CD14-positive monocyte (primary cell): Measurements from ENCODE around the gene METTL17. TPM values are rescaled to one million over a fixed set of nuclear protein-coding genes. Genes with fewer than 3 reads are reported as not detected.
A peak's percentile ranks its signal among the peaks of the same experiment; 100 is the strongest.

Experiments
- DNase-seq, 3 donors: peaks; one replicate each; pipeline ENCODE4 v3.0.0-alpha.2; 2011 to 2022
- H2AFZ ChIP-seq: 2 replicates; pipeline ENCODE4 v1.6.0; 2012; ENCODE audit warnings: mild to moderate bottlenecking, low read depth, low read length, inconsistent platforms; ENCODE audit not compliant: insufficient read depth, poor library complexity, severe bottlenecking
- H3K27ac ChIP-seq, 2 donors: 1 replicate in 1 of 2; 2 replicates in 1 of 2; pipeline ENCODE4 v1.5.1; 2012 to 2013; ENCODE audit warnings: low read length in 2 of 2, control low read depth in 1 of 2, inconsistent platforms in 1 of 2, low read depth in 1 of 2, mild to moderate bottlenecking in 1 of 2
- H3K27me3 ChIP-seq, 2 donors: one replicate each; pipeline versions ENCODE4 v1.6.0 to v1.6.1; 2011 to 2013; ENCODE audit warnings: low read length in 2 of 2; ENCODE audit not compliant: control insufficient read depth in 2 of 2, insufficient read depth in 2 of 2
- H3K36me3 ChIP-seq, 2 donors: replicated peaks in 1 of 2; 1 replicate in 1 of 2; 2 replicates in 1 of 2; pipeline versions ENCODE4 v1.5.1 to v1.6.1; 2012 to 2013; ENCODE audit warnings: low read length in 2 of 2, control low read depth in 1 of 2, inconsistent platforms in 1 of 2, mild to moderate bottlenecking in 1 of 2; ENCODE audit not compliant: insufficient read depth in 2 of 2, control insufficient read depth in 1 of 2
- H3K4me1 ChIP-seq, 2 donors: 1 replicate in 1 of 2; 2 replicates in 1 of 2; pipeline versions ENCODE4 v1.5.1 to v1.6.1; 2012 to 2013; ENCODE audit warnings: low read length in 2 of 2, control low read depth in 1 of 2, inconsistent platforms in 1 of 2, mild to moderate bottlenecking in 1 of 2, moderate library complexity in 1 of 2; ENCODE audit not compliant: insufficient read depth in 2 of 2, control insufficient read depth in 1 of 2
- H3K4me2 ChIP-seq: replicated peaks from 2 replicates; pipeline ENCODE3; 2012; ENCODE audit warnings: low read length, moderate library complexity, mild to moderate bottlenecking; ENCODE audit not compliant: poor library complexity, severe bottlenecking; ENCODE audit errors: extremely low read depth
- H3K4me3 ChIP-seq, 3 experiments: fragments of 200-600 bp in 1 of 3; sonication (generic) in 1 of 3; replicated peaks in 1 of 3; 1 replicate in 2 of 3; 2 replicates in 1 of 3; pipeline ENCODE4 v1.5.1; 2011 to 2013; ENCODE audit warnings: low read length in 3 of 3, mild to moderate bottlenecking in 3 of 3, control low read depth in 2 of 3, low read depth in 2 of 3, inconsistent platforms in 1 of 3, moderate library complexity in 1 of 3
- H3K79me2 ChIP-seq: 2 replicates; pipeline ENCODE4 v1.6.0; 2012; ENCODE audit warnings: mild to moderate bottlenecking, control low read depth, inconsistent platforms, low read length, moderate library complexity; ENCODE audit not compliant: insufficient read depth
- H3K9ac ChIP-seq: 2 replicates; pipeline ENCODE4 v1.6.0; 2017; ENCODE audit warnings: low read length, mild to moderate bottlenecking; ENCODE audit not compliant: insufficient read depth, poor library complexity, severe bottlenecking
- H3K9me3 ChIP-seq, 2 donors: replicated peaks in 1 of 2; 1 replicate in 1 of 2; 2 replicates in 1 of 2; pipeline versions ENCODE4 v1.5.1 to v1.6.1; 2012 to 2013; ENCODE audit warnings: low read length in 2 of 2, control low read depth in 1 of 2; ENCODE audit not compliant: control insufficient read depth in 1 of 2, insufficient read depth in 1 of 2
- H4K20me1 ChIP-seq: 2 replicates; pipeline ENCODE4 v1.6.0; 2012; ENCODE audit warnings: mild to moderate bottlenecking, low read length, control low read depth, moderate library complexity; ENCODE audit not compliant: insufficient read depth
- H3K27ac Mint-ChIP-seq, 7 donors: one replicate each; pipeline ENCODE4 v1.8.0; 2020; ENCODE audit warnings: mild to moderate bottlenecking in 7 of 7, mixed read lengths in 7 of 7, moderate library complexity in 6 of 7, inconsistent platforms in 2 of 7
- H3K27me3 Mint-ChIP-seq, 3 donors: one replicate each; pipeline ENCODE4 v1.8.0; 2021 to 2022; ENCODE audit warnings: low read depth in 3 of 3, mild to moderate bottlenecking in 3 of 3, mixed read lengths in 3 of 3, moderate library complexity in 3 of 3, inconsistent platforms in 1 of 3
- H3K36me3 Mint-ChIP-seq, 2 donors: one replicate each; pipeline ENCODE4 v1.8.0; 2020; ENCODE audit warnings: mixed read lengths in 2 of 2, inconsistent platforms in 1 of 2, mild to moderate bottlenecking in 1 of 2
- H3K4me1 Mint-ChIP-seq: one replicate; pipeline ENCODE4 v1.8.0; 2020; ENCODE audit warnings: mild to moderate bottlenecking, mixed read lengths
- H3K4me3 Mint-ChIP-seq, 2 donors: one replicate each; pipeline ENCODE4 v1.8.0; 2020; ENCODE audit warnings: mild to moderate bottlenecking in 2 of 2, mixed read lengths in 2 of 2, moderate library complexity in 1 of 2
- H3K9me3 Mint-ChIP-seq, 7 donors: one replicate each; pipeline ENCODE4 v1.8.0; 2020 to 2022; ENCODE audit warnings: mixed read lengths in 7 of 7, mild to moderate bottlenecking in 6 of 7, moderate library complexity in 6 of 7, inconsistent platforms in 2 of 7
- WGBS: methylation state at CpG from one replicate; pipeline ENCODE4 v1.1.5; 2013; ENCODE audit warnings: missing lambda C conversion rate; ENCODE audit not compliant: insufficient coverage; 5-methylcytosine and 5-hydroxymethylcytosine counted together
- intact Hi-C, 2 donors: fragments of 100-400 bp; cut with micrococcal nuclease; formaldehyde crosslinking; loops; one replicate each; pipeline versions ENCODE4 v1.15.0 to v1.15.1; 2023
- polyA plus RNA-seq, 3 donors: library from polyadenylated mRNA; depleted of rRNA in 1 of 3; unstranded in 2 of 3; stranded (reverse) in 1 of 3; fragments of 300-500 nt in 2 of 3; fragments of >200 nt in 1 of 3; fragmentation: Illumina TruSeq in 2 of 3; gene quantifications; 1 replicate in 2 of 3; 2 replicates in 1 of 3; pipeline ENCODE4 v1.2.3, GENCODE V29; 2012 to 2021
- TF ChIP-seq, protein P1 (sequence below): fragments of 200-600 bp; IDR thresholded peaks from one replicate; pipeline ENCODE4 v1.8.0; 2022; ENCODE audit warnings: antibody characterized with exemption, mild to moderate bottlenecking

The METTL17 gene
- polyA plus RNA-seq, 3 donors, result 20.1 to 137 (median 21.1) TPM

DNA sequence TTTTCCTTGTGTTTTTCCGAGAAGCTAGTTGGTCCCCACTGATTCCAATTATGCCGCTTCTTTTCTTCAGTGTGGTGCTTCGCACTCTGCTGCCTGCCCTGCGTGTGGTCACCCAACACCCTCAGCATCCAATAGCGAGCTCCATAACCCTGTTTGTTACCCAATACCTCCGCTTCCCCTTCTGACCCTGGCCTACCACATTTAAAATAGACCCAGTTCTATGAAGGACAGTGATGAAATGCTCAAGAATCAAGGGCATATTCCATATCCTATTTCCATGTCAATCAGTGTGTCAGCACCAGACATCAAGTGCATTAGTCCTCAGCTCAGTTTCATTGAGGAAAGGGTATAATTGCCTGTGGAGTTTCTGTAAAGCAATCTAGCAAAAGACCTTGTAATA, 25.5 kb downstream of the METTL17 start:
- TF ChIP-seq, protein P1, sequence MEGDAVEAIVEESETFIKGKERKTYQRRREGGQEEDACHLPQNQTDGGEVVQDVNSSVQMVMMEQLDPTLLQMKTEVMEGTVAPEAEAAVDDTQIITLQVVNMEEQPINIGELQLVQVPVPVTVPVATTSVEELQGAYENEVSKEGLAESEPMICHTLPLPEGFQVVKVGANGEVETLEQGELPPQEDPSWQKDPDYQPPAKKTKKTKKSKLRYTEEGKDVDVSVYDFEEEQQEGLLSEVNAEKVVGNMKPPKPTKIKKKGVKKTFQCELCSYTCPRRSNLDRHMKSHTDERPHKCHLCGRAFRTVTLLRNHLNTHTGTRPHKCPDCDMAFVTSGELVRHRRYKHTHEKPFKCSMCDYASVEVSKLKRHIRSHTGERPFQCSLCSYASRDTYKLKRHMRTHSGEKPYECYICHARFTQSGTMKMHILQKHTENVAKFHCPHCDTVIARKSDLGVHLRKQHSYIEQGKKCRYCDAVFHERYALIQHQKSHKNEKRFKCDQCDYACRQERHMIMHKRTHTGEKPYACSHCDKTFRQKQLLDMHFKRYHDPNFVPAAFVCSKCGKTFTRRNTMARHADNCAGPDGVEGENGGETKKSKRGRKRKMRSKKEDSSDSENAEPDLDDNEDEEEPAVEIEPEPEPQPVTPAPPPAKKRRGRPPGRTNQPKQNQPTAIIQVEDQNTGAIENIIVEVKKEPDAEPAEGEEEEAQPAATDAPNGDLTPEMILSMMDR, result no peak
- Mint-ChIP-seq H3K27me3 (peaks cover 14 to 19% (median 18%) of the 10 kb centered on the region in 3 donors), H3K9me3 (peaks cover 0 to 1% (median 0%) of the 10 kb centered on the region in 7 donors), H3K4me3 (no peak overlapping the region), H3K36me3 (no peaks in the 10 kb centered on the region), H3K27ac (peak overlapping the region in 6 of 7 donors; percentile 25 to 89 (median 60)), H3K4me1 (peaks cover 49% of the 10 kb centered on the region)
- intact Hi-C loops, result loop anchor here (2.0 to 10.0 kb wide), 4 partner anchors 42 to 92 kb away; partner anchors contain the start of gene RNASE8 (in 1 of the 2)
- Histone ChIP-seq H3K4me1 (peaks cover 48 to 52% of the 10 kb centered on the region in 2 donors), H3K4me2 (no peak overlapping the region), H4K20me1 (no peaks in the 10 kb centered on the region), H3K79me2 (no peaks in the 10 kb centered on the region), H2AFZ (no peak overlapping the region), H3K36me3 (no peaks in the 10 kb centered on the region), H3K9ac (no peak overlapping the region), H3K4me3 (no peak overlapping the region), H3K27ac (peak overlapping the region in 1 of 2 donors; percentile 10), H3K27me3 (peaks cover 0 to 5% of the 10 kb centered on the region in 2 donors), H3K9me3 (no peaks in the 10 kb centered on the region)
- 34% methylated on average over 4 of the region's 6 CpGs for WGBS
- DNase-seq, result peak; percentile 56 to 72 (median 67)

DNA sequence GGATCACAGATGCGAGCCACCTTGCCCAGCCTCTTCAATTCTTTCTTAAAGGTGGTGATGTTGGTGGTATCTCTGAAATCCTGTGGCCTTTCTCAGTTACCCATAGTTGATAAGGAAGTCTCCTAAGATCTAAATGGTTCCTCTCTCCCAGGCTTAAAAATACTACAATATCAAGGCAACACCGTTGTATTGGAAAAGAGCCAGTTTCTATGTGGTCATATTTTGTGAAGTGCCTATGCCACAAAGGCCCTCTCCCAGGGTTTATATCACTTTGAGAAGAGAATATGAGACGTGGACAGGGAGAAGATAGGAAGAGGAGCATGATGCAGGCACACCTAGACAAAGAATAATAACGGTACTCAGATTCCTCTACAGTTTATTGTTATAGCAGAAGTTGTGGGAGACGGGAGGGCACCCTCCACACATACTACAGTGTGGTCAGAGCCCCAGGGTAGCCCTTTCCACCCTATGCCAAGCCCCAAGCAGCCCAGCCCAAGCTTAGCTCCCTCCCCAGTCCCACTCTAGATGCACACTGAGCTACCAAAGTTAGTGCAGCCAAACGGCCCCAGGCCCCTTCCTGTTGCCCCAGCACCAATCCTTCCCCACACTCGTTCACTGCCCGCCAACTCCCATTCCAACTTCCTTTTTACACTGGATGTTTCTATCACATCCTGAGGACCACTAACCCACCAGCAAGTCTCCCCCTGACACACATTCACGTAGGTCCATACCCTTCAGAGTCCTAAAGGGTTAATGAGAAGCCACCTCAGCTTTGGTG, 26.8 kb downstream of the METTL17 start:
- no peak overlapping the region for H3K27ac ChIP-seq
- TF ChIP-seq, protein P1, result no peak
- Mint-ChIP-seq H3K36me3 (peaks cover 0 to 6% of the 10 kb centered on the region in 2 donors), H3K27me3 (peaks cover 11 to 17% (median 14%) of the 10 kb centered on the region in 3 donors), H3K27ac (peak overlapping the region in 4 of 7 donors; percentile 17 to 88 (median 37)), H3K4me1 (peaks cover 53% of the 10 kb centered on the region), H3K9me3 (peaks cover 0 to 1% (median 0%) of the 10 kb centered on the region in 7 donors), H3K4me3 (no peak overlapping the region)
- H3K9me3 ChIP-seq, result no peaks in the 10 kb centered on the region
- DNase-seq, result no peak
- intact Hi-C loops, result loop anchor here (5.0 to 10.0 kb wide), 3 partner anchors 41 to 91 kb away; partner anchors contain the start of gene RNASE8 (in 1 of the 2)
- H3K9ac ChIP-seq, result no peak overlapping the region
- H3K36me3 ChIP-seq, result no peaks in the 10 kb centered on the region
- 0% methylated on average over 3 of the region's 9 CpGs for whole genome bisulfite sequencing
- no peaks in the 10 kb centered on the region for H4K20me1 ChIP-seq
- H3K4me3 ChIP-seq, result no peak overlapping the region
- no peak overlapping the region for H3K4me2 ChIP-seq
- H2AFZ ChIP-seq, result no peak overlapping the region
- H3K79me2 ChIP-seq, result no peaks in the 10 kb centered on the region
- H3K4me1 ChIP-seq, result peaks cover 48 to 56% of the 10 kb centered on the region in 2 donors
- peaks cover 0 to 5% of the 10 kb centered on the region in 2 donors for H3K27me3 ChIP-seq
